ENCODE measurements around the gene BTBD2.

The BTBD2 gene

GRCh38 chr19:1936916-1937610 lies 78.5 kb downstream of the BTBD2 start:
- FAIRE-seq, result no peak

GRCh38 chr19:1936430-1936829 lies 79.1 kb downstream of the BTBD2 start:
- FAIRE-seq, result no peak

- no peak for FAIRE-seq
These were observed 79.9 kb downstream of the BTBD2 start for GRCh38 chr19:1935484-1936208.

All from A204.1 (cell line).